SU-DHL-6 (cell line): ENCODE measurements around the gene ZIC1.

Source experiments
- H2AFZ ChIP-seq: fragments of 200-600 bp; sonication (generic); 2 replicates; pipeline ENCODE4 v1.6.1; 2014; ENCODE audit warnings: low read depth, mild to moderate bottlenecking, moderate library complexity, mixed read lengths, antibody characterized with exemption, low read length; ENCODE audit not compliant: severe bottlenecking
- H3F3A ChIP-seq: fragments of 200-600 bp; shearing (Covaris generic); 2 replicates; pipeline ENCODE4 v1.6.0; 2016; ENCODE audit warnings: antibody characterized with exemption, mild to moderate bottlenecking; ENCODE audit not compliant: insufficient read depth
- H3K27ac ChIP-seq: fragments of 200-600 bp; sonication (generic); 2 replicates; pipeline ENCODE4 v1.5.1; 2016; ENCODE audit warnings: low read depth, mild to moderate bottlenecking, low read length, moderate library complexity, mixed read lengths
- H3K27me3 ChIP-seq: fragments of 200-600 bp; sonication (generic), shearing (Covaris generic); 2 replicates; pipeline ENCODE4 v1.6.0; 2014; ENCODE audit warnings: mild to moderate bottlenecking, low read length
- H3K36me3 ChIP-seq: fragments of 200-600 bp; sonication (generic); 2 replicates; pipeline ENCODE4 v1.6.1; 2014; ENCODE audit warnings: mild to moderate bottlenecking, low read length, mixed read lengths
- H3K4me2 ChIP-seq: fragments of 300-600, 200-600 bp; shearing (Covaris generic), sonication (generic); 2 replicates; pipeline ENCODE4 v1.6.0; 2014; ENCODE audit warnings: low read length, low read depth, mild to moderate bottlenecking; ENCODE audit not compliant: poor library complexity, severe bottlenecking
- H3K4me3 ChIP-seq: fragments of 200-600 bp; sonication (generic); 2 replicates; pipeline ENCODE4 v1.5.1; 2014; ENCODE audit warnings: antibody characterized with exemption, low read length, mild to moderate bottlenecking, mixed read lengths; ENCODE audit not compliant: insufficient read depth, poor library complexity, severe bottlenecking
- H3K79me2 ChIP-seq: fragments of 200-600 bp; sonication (generic); 2 replicates; pipeline ENCODE4 v1.6.1; 2014; ENCODE audit warnings: mild to moderate bottlenecking, low read length, moderate library complexity; ENCODE audit not compliant: insufficient read depth
- H3K9ac ChIP-seq: fragments of 200-600 bp; sonication (generic); 2 replicates; pipeline ENCODE4 v1.7.0; 2014; ENCODE audit warnings: mild to moderate bottlenecking, low read length
- H3K9me2 ChIP-seq: fragments of 200-600 bp; sonication (generic); replicated peaks from 2 replicates; pipeline ENCODE4 v1.6.1; 2014; ENCODE audit warnings: low read length; ENCODE audit not compliant: insufficient read depth
- H3K9me3 ChIP-seq: fragments of 200-600 bp; sonication (generic); 2 replicates; pipeline ENCODE4 v1.6.1; 2014; ENCODE audit warnings: low read length, mixed read lengths; ENCODE audit not compliant: insufficient read depth
- H4K20me1 ChIP-seq: fragments of 200-600 bp; sonication (generic); 2 replicates; pipeline ENCODE4 v1.6.1; 2014; ENCODE audit warnings: low read depth, mild to moderate bottlenecking, antibody characterized with exemption, low read length, moderate library complexity, mixed read lengths
- CTCF ChIP-seq: fragments of 200-600 bp; sonication (generic); IDR thresholded peaks from one replicate; pipeline ENCODE4 v1.5.1; 2017; ENCODE audit warnings: antibody characterized with exemption, mild to moderate bottlenecking, low read length, moderate library complexity; ENCODE audit not compliant: insufficient read depth, poor library complexity, severe bottlenecking
- EZH2phosphoT487 ChIP-seq: fragments of 200-600 bp; sonication (generic), shearing (Covaris generic); conservative IDR thresholded peaks from 2 replicates; pipeline ENCODE4 v1.6.1; 2018; ENCODE audit warnings: mild to moderate bottlenecking, antibody characterized with exemption, low read length, moderate library complexity, mixed read lengths

Gene ZIC1

GRCh38 chr3:147388700-147389580, 20.2 kb upstream of the ZIC1 start:
- no peaks in the 10 kb centered on the region for H3F3A ChIP-seq
- H3K4me2 ChIP-seq, result no peak overlapping the region
- H3K27me3 ChIP-seq, result no peaks in the 10 kb centered on the region
- TF ChIP-seq EZH2phosphoT487, result no peak
- no peak for TF ChIP-seq CTCF
- H4K20me1 ChIP-seq, result no peaks in the 10 kb centered on the region
- no peaks in the 10 kb centered on the region for H3K36me3 ChIP-seq
- no peak overlapping the region for H3K9ac ChIP-seq
- H3K27ac ChIP-seq, result no peak overlapping the region
- H3K9me2 ChIP-seq, result no peaks in the 10 kb centered on the region
- no peak overlapping the region for H3K4me3 ChIP-seq
- no peak overlapping the region for H2AFZ ChIP-seq
- H3K9me3 ChIP-seq, result no peaks in the 10 kb centered on the region
- no peaks in the 10 kb centered on the region for H3K79me2 ChIP-seq

- Histone ChIP-seq H3K27ac (no peak overlapping the region), H3K9me3 (no peaks in the 10 kb centered on the region), H3F3A (no peaks in the 10 kb centered on the region), H3K4me2 (no peak overlapping the region), H2AFZ (no peak overlapping the region), H3K9me2 (no peaks in the 10 kb centered on the region), H3K27me3 (no peaks in the 10 kb centered on the region), H3K36me3 (no peaks in the 10 kb centered on the region), H3K4me3 (no peak overlapping the region), H4K20me1 (no peaks in the 10 kb centered on the region), H3K79me2 (no peaks in the 10 kb centered on the region), H3K9ac (no peak overlapping the region)
- TF ChIP-seq CTCF, result no peak
- TF ChIP-seq EZH2phosphoT487, result no peak
Observed at GRCh38 chr3:147389717-147390116, 19.4 kb upstream of the ZIC1 start.

- Histone ChIP-seq H3F3A (no peaks in the 10 kb centered on the region), H4K20me1 (no peaks in the 10 kb centered on the region), H2AFZ (no peak overlapping the region), H3K79me2 (no peaks in the 10 kb centered on the region), H3K4me2 (no peak overlapping the region), H3K36me3 (no peaks in the 10 kb centered on the region), H3K9ac (no peak overlapping the region), H3K9me3 (no peaks in the 10 kb centered on the region), H3K27me3 (no peaks in the 10 kb centered on the region), H3K4me3 (no peak overlapping the region), H3K9me2 (no peaks in the 10 kb centered on the region), H3K27ac (no peak overlapping the region)
- no peak for TF ChIP-seq CTCF
- TF ChIP-seq EZH2phosphoT487, result no peak
Observed at GRCh38 chr3:147390589-147391569, 18.3 kb upstream of the ZIC1 start.
